CD4-positive, alpha-beta T cell treated with Interleukin-2 at 100 ng/mL for 4 hours (primary cell): Measurements from ENCODE around the gene CCDC169.
"Not testable (repeated sequence)": the region's sequence is repeated elsewhere in the genome, so short reads cannot be mapped to it uniquely, and the experiment has no call there.

Experiments
- DNase-seq: peaks from one replicate; pipeline ENCODE4 v3.0.0-alpha.2; 2020; ENCODE audit warnings: low spot score

Gene CCDC169

DNA sequence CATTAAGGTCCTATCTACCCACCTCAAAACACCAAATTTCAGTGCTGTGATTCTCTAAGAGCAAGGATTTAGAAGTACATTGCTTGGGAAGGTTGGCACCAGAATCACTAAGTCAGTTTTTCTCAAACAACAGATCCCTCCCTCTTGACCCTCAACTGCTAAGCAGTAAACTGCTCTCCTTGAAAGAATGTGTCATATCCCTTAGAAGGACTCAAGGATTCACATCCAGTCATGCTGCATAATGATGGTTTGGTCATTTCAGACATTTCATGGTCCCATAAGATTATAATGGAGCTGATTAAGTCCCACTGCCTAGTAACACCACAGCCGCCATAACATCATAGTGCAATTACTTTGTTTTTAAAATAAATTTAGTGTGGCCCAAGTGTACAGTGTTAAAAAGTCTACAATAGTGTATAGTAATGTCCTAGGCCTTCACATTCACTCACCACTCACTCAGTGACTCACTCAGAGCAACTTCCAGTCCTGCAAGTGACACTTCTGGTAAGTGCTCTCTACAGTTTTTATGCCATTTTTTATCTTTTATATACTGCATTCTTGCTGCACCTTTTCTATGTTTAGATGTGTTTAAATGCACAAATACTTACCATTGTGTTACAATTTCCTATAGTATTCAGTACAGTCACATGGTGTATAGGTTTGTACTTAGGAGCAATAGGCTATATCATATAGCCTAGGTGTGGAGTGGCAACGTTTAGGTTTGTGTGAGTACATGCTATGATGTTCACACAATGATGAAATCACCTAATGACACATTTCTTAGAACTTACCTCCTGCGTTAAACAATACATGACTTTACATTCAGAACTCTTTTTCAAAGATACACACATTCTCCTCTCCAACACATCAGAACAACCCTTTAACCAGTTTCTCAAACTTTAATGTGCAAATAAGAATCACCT lies 15.7 kb upstream of the CCDC169 start:
- no peak for DNase-seq

DNA sequence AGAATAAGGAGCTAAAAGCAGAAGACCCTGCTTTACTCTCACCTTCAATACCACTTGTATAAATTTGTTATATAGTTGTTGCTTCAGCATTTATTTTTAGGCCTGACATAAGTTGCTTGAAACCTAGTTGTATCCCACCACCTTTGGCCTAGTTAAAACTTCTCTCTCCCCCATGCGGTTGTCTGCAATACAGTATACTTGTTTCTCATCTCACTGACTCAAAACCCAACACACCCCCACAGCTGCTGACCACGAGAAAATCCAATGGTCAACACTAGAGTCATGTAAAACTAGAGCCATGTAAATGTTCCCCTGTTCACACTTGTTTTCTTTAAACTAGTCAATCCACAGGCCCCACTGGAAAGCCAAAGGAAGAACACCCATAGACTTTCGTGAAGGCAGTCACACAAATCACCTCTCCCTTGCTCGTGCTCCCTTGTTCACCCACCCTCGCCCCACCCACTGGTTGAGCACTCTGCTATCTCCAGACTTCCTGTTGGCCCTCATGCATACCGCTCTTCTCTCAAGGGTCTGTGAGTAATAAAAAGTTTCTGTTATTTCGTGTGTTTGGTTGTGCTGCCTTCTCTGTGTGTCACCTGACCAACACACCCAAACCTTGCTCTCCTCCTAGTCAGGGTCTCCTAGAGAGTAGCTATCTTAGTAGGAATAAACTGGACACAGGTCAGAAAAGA lies 12.9 kb upstream of the CCDC169 start:
- no peak for DNase-seq

DNA sequence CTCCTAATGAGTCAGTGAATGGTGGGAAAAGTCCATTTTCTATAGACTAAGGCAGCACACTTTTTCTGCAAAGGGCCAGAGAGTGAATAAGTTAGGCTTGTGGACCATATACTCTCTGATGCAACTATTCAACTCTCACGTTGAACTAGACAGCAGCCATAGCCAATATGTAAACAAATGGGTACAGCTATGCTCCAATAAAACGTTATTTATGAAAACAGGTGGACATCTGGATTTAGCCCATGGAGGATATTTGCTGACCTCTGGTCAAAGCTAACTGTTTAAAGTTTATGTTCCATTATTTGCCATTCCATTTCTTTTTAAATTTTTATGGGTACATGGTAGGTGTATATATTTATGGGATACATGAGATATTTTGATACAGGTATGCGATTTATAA lies 4.7 kb upstream of the CCDC169 start:
- DNase-seq, result no peak

DNA sequence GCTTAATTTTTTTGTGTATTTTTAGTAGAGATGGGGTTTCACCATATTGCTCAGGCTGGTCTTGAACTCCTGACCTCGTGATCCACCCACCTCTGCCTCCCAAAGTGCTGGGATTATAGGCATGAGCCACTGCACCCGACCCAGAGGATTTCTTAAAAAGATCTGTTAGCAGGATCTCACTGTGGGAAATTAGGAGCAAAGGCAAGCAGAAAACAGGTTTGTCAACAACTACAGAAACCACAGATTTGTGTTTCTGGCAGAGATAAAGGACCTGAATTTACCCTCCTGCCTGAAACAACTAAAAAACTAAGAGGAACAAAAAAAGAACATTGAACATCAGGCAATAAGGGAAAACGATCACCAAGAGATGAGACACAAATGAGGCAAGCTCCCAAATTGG lies 1.9 kb upstream of the CCDC169 start:
- DNase-seq, result not testable (repeated sequence)

DNA sequence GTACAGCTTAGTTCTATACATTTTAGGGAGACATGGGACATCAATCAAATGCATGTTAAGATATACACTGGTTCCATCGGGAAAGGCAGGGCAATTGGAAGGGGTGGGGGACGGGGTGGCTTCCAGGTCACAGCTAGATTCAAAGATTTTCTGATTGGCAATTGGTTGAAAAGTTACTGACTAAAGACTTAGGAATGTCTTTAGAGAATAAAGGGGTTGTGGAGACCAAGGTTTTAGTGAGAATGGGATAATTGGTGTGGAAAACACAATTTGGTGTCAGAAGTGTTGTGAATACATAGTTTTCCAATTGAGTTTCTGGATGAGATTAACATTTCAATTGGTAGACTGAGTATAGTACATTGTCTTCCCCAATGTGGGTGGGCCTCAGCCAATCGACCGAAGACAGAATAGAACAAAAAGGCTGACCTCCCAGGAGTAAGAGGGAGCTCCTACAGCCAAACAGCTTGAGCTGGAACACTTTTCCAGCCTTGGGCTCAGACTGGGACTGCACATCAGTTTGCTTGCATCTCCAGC lies 988 bp upstream of the CCDC169 start:
- DNase-seq, result no peak

DNA sequence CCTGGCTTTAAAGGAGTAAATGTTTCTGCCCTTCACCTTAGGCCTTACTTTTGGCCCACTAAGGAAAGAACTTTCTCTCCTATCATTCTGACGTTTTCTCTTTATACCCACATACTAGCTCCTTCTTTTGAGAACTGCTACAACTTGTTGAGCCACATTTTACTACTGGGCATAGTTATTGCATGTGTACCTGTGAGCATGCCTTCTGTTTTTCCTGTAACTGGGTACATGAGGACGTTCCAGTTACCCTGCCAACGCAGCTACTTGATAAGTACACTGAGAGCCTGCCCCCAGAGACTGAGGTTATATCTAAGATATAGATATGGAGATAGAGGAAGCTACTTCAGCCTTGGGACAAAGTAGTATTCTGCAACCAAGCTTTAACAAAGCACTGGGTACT lies 3.5 kb downstream of the CCDC169 start:
- no peak for DNase-seq

DNA sequence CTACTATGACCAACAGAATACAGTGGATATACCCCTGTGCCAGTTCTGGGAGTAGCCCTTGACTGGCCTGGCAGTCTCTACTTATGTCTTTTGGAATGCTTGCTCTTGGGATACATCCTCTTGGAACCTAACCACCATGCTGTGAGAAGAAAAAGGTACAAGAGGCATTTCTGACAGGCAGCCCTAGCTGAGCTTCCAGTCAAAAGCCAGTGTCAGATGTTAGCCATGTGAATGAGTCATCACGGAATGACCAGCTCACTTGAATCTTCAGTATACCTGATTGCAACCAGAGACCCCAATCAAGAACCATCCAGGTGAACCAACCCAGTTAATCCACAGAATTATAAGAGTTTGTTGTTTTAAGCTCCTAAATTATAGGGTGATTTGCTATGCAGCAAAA lies 4.1 kb downstream of the CCDC169 start:
- DNase-seq, result no peak

GRCh38 chr13:36288794-36289391 lies 8.7 kb downstream of the CCDC169 start:
- DNase-seq, result no peak

DNA sequence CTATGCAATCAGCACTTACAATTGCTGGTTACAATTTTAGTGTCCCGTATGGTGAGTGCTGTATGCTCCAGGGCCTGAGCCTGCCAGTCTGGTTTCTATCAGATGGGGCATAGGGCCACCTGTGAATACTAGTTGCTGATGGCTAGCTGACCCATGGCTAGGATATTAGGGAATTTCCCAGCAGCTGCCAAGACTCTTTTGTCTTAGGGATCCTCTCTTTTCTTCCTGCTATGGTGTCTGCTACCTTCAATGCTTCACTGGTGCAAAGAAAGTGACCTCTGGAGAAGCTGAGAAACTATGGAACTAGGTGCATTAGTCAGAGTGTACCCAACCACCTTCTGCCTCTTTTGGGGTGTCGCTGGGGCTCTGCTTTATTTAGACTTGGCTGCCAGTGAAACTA lies 11.6 kb downstream of the CCDC169 start:
- DNase-seq, result no peak

DNA sequence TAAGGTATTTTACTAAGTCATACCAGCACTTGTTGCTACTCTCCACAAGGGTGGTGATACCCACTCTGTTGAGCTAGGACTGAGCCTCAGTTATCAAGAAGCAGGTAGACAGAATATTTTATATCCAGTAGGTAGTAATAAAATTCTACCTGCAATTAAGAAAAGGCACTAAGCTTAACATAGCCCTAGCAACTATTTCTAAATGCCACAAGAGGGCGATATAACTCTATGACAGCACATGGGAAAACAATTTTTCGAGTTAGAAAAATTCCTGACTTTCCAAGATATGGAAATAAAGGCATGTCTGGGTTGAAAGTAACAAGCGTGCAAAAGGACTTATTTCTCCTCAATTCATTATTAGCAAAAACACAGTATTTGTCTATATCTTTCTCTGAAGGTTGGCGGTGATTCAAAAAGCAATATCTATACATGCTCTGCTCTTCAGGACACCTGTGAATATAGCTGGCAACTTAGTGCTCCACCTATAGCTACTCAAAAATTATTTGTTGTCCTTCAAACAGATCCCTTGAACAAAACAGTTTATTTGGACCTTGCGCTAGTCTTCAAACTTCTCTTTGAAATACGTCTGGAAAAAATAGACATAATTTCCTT lies 14.7 kb downstream of the CCDC169 start:
- peak; percentile 16 for DNase-seq

DNA sequence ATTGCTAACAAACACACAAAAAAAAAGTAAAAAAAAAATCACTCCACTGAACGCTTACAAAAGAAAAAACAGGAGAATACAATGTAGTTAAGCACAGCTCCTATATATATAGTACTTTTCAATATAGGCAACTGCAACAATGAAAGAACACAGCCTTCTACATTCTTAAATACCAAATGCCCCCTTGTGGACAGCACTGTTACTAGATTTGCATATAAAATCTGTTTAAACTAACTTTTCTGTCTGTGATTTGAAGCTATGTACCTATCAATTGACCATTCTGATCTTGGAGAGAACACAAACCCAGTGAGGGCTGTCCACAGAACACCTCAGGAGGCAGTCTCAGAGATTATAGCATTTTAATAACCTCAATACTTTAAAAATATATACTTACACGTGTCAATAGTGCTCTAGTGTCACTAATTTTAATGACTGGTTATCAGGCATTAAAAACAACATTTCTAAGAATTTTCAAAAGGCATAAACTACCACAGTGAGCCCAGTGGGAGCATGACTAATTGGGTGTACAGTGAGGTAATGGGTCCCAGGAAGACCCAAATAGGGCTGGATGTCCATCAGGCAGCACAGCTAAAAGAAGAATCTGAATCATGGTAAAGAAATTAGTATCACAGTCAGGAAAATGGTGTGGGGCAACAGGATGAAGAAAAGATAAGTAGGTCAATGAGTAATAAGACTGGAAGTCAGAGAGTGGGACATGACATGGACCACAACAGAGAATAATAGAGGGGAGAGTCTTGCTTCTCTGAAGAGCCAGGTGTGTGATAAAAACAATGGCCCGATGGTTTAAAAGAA lies 22.2 kb downstream of the CCDC169 start:
- no peak for DNase-seq

- no peak for DNase-seq
Observed at GRCh38 chr13:36273431-36273830, 24.2 kb downstream of the CCDC169 start.

- no peak for DNase-seq
Observed at GRCh38 chr13:36261976-36262375, 35.6 kb downstream of the CCDC169 start.

- DNase-seq, result no peak
Observed at GRCh38 chr13:36261011-36261410, 36.6 kb downstream of the CCDC169 start.

- DNase-seq, result no peak
Observed at GRCh38 chr13:36259361-36260137, 38.1 kb downstream of the CCDC169 start.

GRCh38 chr13:36258831-36259230 lies 38.8 kb downstream of the CCDC169 start:
- no peak for DNase-seq

DNA sequence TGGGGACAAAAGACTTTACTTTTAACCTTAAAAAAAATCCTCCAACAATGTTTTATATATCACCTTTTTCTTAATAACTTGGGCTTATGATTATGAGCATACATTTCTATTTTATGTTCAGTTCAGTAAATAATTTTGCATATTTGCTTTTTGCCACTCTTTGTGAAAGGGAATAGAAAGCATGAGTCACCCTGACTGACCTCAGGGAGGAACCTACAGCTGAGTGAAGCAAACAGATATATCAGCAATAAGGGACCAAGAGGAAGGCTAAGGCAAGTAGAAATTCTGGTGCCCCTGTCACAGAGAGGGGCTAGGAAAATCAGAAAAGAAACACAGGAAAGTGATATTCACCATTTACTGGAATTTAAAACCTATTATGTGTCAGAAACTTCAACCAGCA lies 46.1 kb downstream of the CCDC169 start:
- no peak for DNase-seq

DNA sequence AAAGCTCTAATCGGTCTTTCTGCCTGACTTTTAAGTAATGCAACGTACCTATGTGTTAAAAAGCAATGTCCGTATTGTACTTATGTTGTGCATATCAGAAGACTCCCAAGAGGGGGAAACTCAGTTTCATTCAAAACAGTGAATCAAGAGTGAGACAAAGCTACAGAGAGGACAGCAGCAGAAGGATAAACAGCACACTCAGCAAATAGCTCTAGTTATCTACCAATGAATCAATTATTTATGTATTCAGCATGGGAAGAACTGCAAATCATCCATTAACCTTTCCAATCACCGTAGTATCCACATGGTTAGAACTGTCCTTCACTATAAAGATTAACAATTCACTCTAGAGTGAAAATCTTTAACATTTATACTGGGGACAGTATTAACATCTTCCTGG lies 46.6 kb downstream of the CCDC169 start:
- no peak for DNase-seq

- DNase-seq, result no peak
Observed at GRCh38 chr13:36248700-36249099, 48.9 kb downstream of the CCDC169 start.

GRCh38 chr13:36244990-36245389 lies 52.6 kb downstream of the CCDC169 start:
- no peak for DNase-seq

DNA sequence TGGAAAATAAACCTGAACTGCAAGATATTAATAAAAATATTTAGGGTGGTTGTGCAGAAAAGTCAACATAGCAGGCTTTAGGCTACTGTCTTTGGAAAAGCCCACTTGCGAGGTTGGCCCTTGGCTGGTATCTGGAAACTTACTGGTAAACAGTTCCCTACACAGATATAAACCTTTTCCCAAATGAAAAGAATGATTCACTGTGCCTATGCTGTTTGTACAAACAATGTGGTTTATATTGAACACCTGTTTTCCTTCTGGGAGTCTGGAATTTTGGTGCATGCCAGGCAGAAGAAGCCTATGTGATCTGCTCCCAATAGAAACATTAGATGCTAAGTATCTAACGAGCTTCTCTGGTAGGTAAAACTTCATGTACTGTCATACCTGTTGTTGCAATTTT lies 53.5 kb downstream of the CCDC169 start:
- DNase-seq, result no peak
